Body of pancreas (tissue), 4 donors: ENCODE results near the gene ERG.

Experiments used
- CTCF ChIP-seq, 7 experiments: fragments of 450-650 bp in 4 of 7; fragments of 200-600 bp in 3 of 7; sonication (generic) in 3 of 7; IDR thresholded peaks; one replicate each; pipeline ENCODE4 v1.5.1; 2016 to 2019; ENCODE audit warnings: antibody characterized with exemption in 7 of 7
- POLR2A ChIP-seq, 3 donors: fragments of 450-650 bp; IDR thresholded peaks; one replicate each; pipeline ENCODE4 v1.6.1; 2016; ENCODE audit warnings: antibody characterized with exemption in 3 of 3, mild to moderate bottlenecking in 2 of 3

GRCh38 chr21:38389896-38390295 lies 108.4 kb downstream of the ERG start:
- no peak for TF ChIP-seq CTCF (IDR thresholded peaks at IDR 0.05)
- no peak for TF ChIP-seq POLR2A (IDR thresholded peaks at IDR 0.05)
